SK-N-SH (cell line): ENCODE data around the gene PDE4B. TPM values are rescaled to one million over a fixed set of nuclear protein-coding genes. Genes with fewer than 3 reads are reported as not detected.

ENCODE experiments used
- CTCF ChIA-PET: fragments of 300-600, 350-600 bp; formaldehyde crosslinking; extraction: SDS; loops from one replicate; lab custom pipeline; 2021; lab: Yijun Ruan, JAX
- POLR2A ChIA-PET: fragments of 350-600 bp; sonication (Branson Sonifier 250); formaldehyde crosslinking; extraction: SDS; loops from one replicate; lab custom pipeline; 2020; ENCODE audit warnings: antibody characterized with exemption, inconsistent platforms; lab: Yijun Ruan, JAX
- DNase-seq: peaks from one replicate; pipeline ENCODE4 v3.0.0; 2012
- H2AFZ ChIP-seq: fragments of 200-600 bp; sonication (generic); 2 replicates; pipeline ENCODE4 v1.8.1; 2016; ENCODE audit warnings: antibody characterized with exemption, mild to moderate bottlenecking, low read depth
- H3F3A ChIP-seq: fragments of 200-600 bp; sonication (generic); replicated peaks from 2 replicates; pipeline ENCODE3; 2016; ENCODE audit warnings: antibody characterized with exemption, mild to moderate bottlenecking; ENCODE audit not compliant: insufficient read depth
- H3K27ac ChIP-seq, 2 experiments: fragments of 200-500 bp in 1 of 2; fragments of 200-600 bp in 1 of 2; sonication (Bioruptor generic) in 1 of 2; sonication (generic), shearing (Covaris generic) in 1 of 2; 2 replicates each; pipeline versions ENCODE4 v1.5.1 to v1.6.1; 2014 to 2016; ENCODE audit warnings: low read depth in 2 of 2, inconsistent platforms in 1 of 2, low read length in 1 of 2, mild to moderate bottlenecking in 1 of 2, mixed read lengths in 1 of 2
- H3K27me3 ChIP-seq: fragments of 200-600 bp; sonication (generic), shearing (Covaris generic); 2 replicates; pipeline ENCODE4 v1.6.1; 2016; ENCODE audit warnings: mixed run types; ENCODE audit not compliant: insufficient read depth
- H3K36me3 ChIP-seq, 2 experiments: fragments of 200-500 bp in 1 of 2; fragments of 200-600 bp in 1 of 2; sonication (Bioruptor generic) in 1 of 2; sonication (generic) in 1 of 2; replicated peaks in 1 of 2; 2 replicates each; pipeline versions ENCODE3 to v1.5.1; 2014 to 2016; ENCODE audit warnings: low read length in 1 of 2, mild to moderate bottlenecking in 1 of 2; ENCODE audit not compliant: insufficient read depth in 2 of 2, control insufficient read depth in 1 of 2
- H3K4me1 ChIP-seq, 2 experiments: fragments of 200-500 bp in 1 of 2; fragments of 200-600 bp in 1 of 2; sonication (Bioruptor generic) in 1 of 2; sonication (generic), shearing (Covaris generic) in 1 of 2; 2 replicates each; pipeline versions ENCODE4 v1.5.1 to v1.6.1; 2014 to 2016; ENCODE audit warnings: low read depth in 1 of 2, low read length in 1 of 2, mixed run types in 1 of 2; ENCODE audit not compliant: insufficient read depth in 2 of 2, control insufficient read depth in 1 of 2
- H3K4me2 ChIP-seq: fragments of 200-600 bp; sonication (generic), shearing (Covaris generic); 2 replicates; pipeline ENCODE4 v1.6.1; 2017; ENCODE audit warnings: mixed run types
- H3K4me3 ChIP-seq, 2 experiments: fragments of 200-500 bp in 1 of 2; fragments of 200-600 bp in 1 of 2; sonication (Bioruptor generic) in 1 of 2; sonication (generic), shearing (Covaris generic) in 1 of 2; 2 replicates each; pipeline versions ENCODE4 v1.5.1 to v1.8.1; 2014 to 2016; ENCODE audit warnings: low read depth in 2 of 2, inconsistent platforms in 1 of 2, low read length in 1 of 2, mild to moderate bottlenecking in 1 of 2, mixed read lengths in 1 of 2, moderate library complexity in 1 of 2
- H3K79me2 ChIP-seq: fragments of 200-600 bp; sonication (generic); 2 replicates; pipeline ENCODE4 v1.8.1; 2017; ENCODE audit warnings: mild to moderate bottlenecking; ENCODE audit not compliant: insufficient read depth
- H3K9ac ChIP-seq: fragments of 200-600 bp; sonication (generic); 2 replicates; pipeline ENCODE4 v1.6.1; 2017; ENCODE audit warnings: mixed run types
- H3K9me2 ChIP-seq: fragments of 200-600 bp; sonication (generic); 2 replicates; pipeline ENCODE4 v1.6.1; 2017; ENCODE audit warnings: mixed run types
- H3K9me3 ChIP-seq: fragments of 200-600 bp; sonication (generic); 2 replicates; pipeline ENCODE4 v1.6.1; 2017; ENCODE audit warnings: mixed run types, mild to moderate bottlenecking, moderate library complexity
- H4K20me1 ChIP-seq: fragments of 200-600 bp; sonication (generic); 2 replicates; pipeline ENCODE4 v1.6.1; 2017; ENCODE audit warnings: mild to moderate bottlenecking, mixed run types; ENCODE audit not compliant: insufficient read depth
- CHD2 ChIP-seq: fragments of 150-350 bp; IDR thresholded peaks from 2 replicates; pipeline ENCODE4 v1.6.1; 2018; ENCODE audit warnings: low read length; ENCODE audit not compliant: partially characterized antibody
- CTCF ChIP-seq: fragments of 200-600 bp; sonication (generic); IDR thresholded peaks from 2 replicates; pipeline ENCODE4 v1.6.1; 2017; ENCODE audit warnings: antibody characterized with exemption, mild to moderate bottlenecking, moderate library complexity
- ELF1 ChIP-seq: IDR thresholded peaks from 2 replicates; pipeline ENCODE4 v1.4.0; 2012
- EZH2phosphoT487 ChIP-seq: fragments of 200-600 bp; sonication (generic); IDR thresholded peaks from 2 replicates; pipeline ENCODE4 v1.6.1; 2017; ENCODE audit warnings: low read depth, mixed run types, mild to moderate bottlenecking, antibody characterized with exemption, moderate library complexity, borderline replicate concordance
- FOSL2 ChIP-seq: IDR thresholded peaks from 2 replicates; pipeline ENCODE4 v1.4.0; 2012; ENCODE audit warnings: low read depth, mild to moderate bottlenecking, moderate library complexity, borderline replicate concordance
- GATA2 ChIP-seq: sonication (generic); formaldehyde crosslinking; IDR thresholded peaks from 2 replicates; pipeline ENCODE4 v1.5.0; 2020; ENCODE audit warnings: mild to moderate bottlenecking, missing genetic modification reagents
- SIN3A ChIP-seq: IDR thresholded peaks from 2 replicates; pipeline ENCODE4 v1.6.1; 2012; ENCODE audit warnings: low read depth, mild to moderate bottlenecking, low read length, moderate library complexity, borderline replicate concordance
- YY1 ChIP-seq: IDR thresholded peaks from 2 replicates; pipeline ENCODE4 v1.4.0; 2012; ENCODE audit warnings: low read depth, mild to moderate bottlenecking
- WGBS: methylation state at CpG from one replicate; pipeline ENCODE4 v1.1.6; 2017; ENCODE audit warnings: low lambda C conversion rate; 5-methylcytosine and 5-hydroxymethylcytosine counted together
- polyA plus RNA-seq, 3 experiments: library from polyadenylated mRNA; depleted of rRNA; stranded (reverse); fragments of >200 nt; gene quantifications; 2 replicates each; pipeline ENCODE4 v1.2.3, GENCODE V29; 2012

Gene PDE4B
- polyA plus RNA-seq, 1 of the 3 experiments (the other 2 are of a cell fraction), result 1.9 TPM

GRCh38 chr1:66359815-66360214, 567.1 kb downstream of the PDE4B start:
- no peak for DNase-seq
- H2AFZ ChIP-seq, result 0 out of 2 replicates have a peak overlapping the region, but pooled peaks have one; percentile 9
- no peak for TF ChIP-seq CHD2
- TF ChIP-seq SIN3A, result no peak
- no peak for TF ChIP-seq GATA2
- TF ChIP-seq ELF1, result no peak
- no peak for TF ChIP-seq FOSL2
- TF ChIP-seq, all 33 proteins: peak for 0
- no peaks in the 10 kb centered on the region for H3K79me2 ChIP-seq
- H4K20me1 ChIP-seq, result no peaks in the 10 kb centered on the region
- no peak overlapping the region for H3K9ac ChIP-seq
- CTCF ChIA-PET, result interaction anchor here (1.0 to 1.7 kb wide), 5 partner anchors 9 to 366 kb away, joined by 3 to 7 read pairs (median 4); no protein-coding TSS in a partner anchor
- H3K27me3 ChIP-seq, result no peaks in the 10 kb centered on the region
- POLR2A ChIA-PET, result no interaction called here
- peaks cover 17% of the 10 kb centered on the region for H3F3A ChIP-seq
- H3K9me2 ChIP-seq, result no peaks in the 10 kb centered on the region
- H3K4me3 ChIP-seq, result no peak overlapping the region
- no peak overlapping the region for H3K4me2 ChIP-seq
- H3K36me3 ChIP-seq, result peaks cover 0 to 8% of the 10 kb centered on the region in 2 experiments
- H3K27ac ChIP-seq, result no peak overlapping the region; a peak in 1 of 4 replicates
- peaks cover 14 to 15% of the 10 kb centered on the region in 2 experiments; a peak in 3 of 4 replicates for H3K4me1 ChIP-seq
- H3K9me3 ChIP-seq, result no peaks in the 10 kb centered on the region

- WGBS, result 53% methylated on average over 2 of the region's 3 CpGs
- H3K4me2 ChIP-seq, result no peak overlapping the region
- no peak overlapping the region for H3K4me3 ChIP-seq
- TF ChIP-seq YY1 (no peak), CTCF (peak; percentile 36; the same call in 1 of the 2 replicates), EZH2phosphoT487 (no peak)
- H3K36me3 ChIP-seq, result peaks cover 0 to 8% of the 10 kb centered on the region in 2 experiments
- H3K9me2 ChIP-seq, result no peaks in the 10 kb centered on the region
- CTCF ChIA-PET, result interaction anchor here (0.8 to 1.7 kb wide), 6 partner anchors 9 to 365 kb away, joined by 3 to 7 read pairs (median 4); no protein-coding TSS in a partner anchor
- H3K27me3 ChIP-seq, result no peaks in the 10 kb centered on the region
- no peak overlapping the region for H3K9ac ChIP-seq
- no peaks in the 10 kb centered on the region for H3K9me3 ChIP-seq
- no peak overlapping the region; a peak in 1 of 4 replicates for H3K27ac ChIP-seq
- H4K20me1 ChIP-seq, result no peaks in the 10 kb centered on the region
- no peaks in the 10 kb centered on the region for H3K79me2 ChIP-seq
- POLR2A ChIA-PET, result no interaction called here
- peaks cover 11% of the 10 kb centered on the region in 2 experiments; a peak in 3 of 4 replicates for H3K4me1 ChIP-seq
- 0 out of 2 replicates have a peak overlapping the region, but pooled peaks have one; percentile 9 for H2AFZ ChIP-seq
- no peak for DNase-seq
- H3F3A ChIP-seq, result peaks cover 17% of the 10 kb centered on the region
These were observed 567.6 kb downstream of the PDE4B start for GRCh38 chr1:66360285-66360724.
